Measurements from ENCODE around the gene HYAL3. TPM values are rescaled to one million over a fixed set of nuclear protein-coding genes. Genes with fewer than 3 reads are reported as not detected.

HYAL3 gene
- total and polyA plus RNA-seq, 2 experiments from 2014 or later, result 2.4 to 7.1 TPM

- no peak for TF ChIP-seq CREB1 (CRISPR knock-in tag; IDR thresholded peaks at IDR 0.05; ENCODE audit: low read depth)
- no peak for TF ChIP-seq NANOG (IDR thresholded peaks at IDR 0.05; ENCODE audit: borderline replicate concordance)
- no peak for TF ChIP-seq STAT1 (IDR thresholded peaks at IDR 0.05; ENCODE audit: unreplicated experiment)
- no peak for TF ChIP-seq REST (IDR thresholded peaks at IDR 0.05; ENCODE audit: unreplicated experiment)
- TF ChIP-seq POLR2AphosphoS5 (IDR thresholded peaks at IDR 0.05; ENCODE audit: low read depth), result no peak
- TF ChIP-seq EZH2phosphoT487 (IDR thresholded peaks at IDR 0.05; ENCODE audit: unreplicated experiment), result no peak
- TF ChIP-seq ZNF331 (CRISPR knock-in tag; IDR thresholded peaks at IDR 0.05; ENCODE audit: low read depth), result no peak
- no peak for TF ChIP-seq CTCF (conservative IDR thresholded peaks at IDR 0.05; ENCODE audit: low read depth in 2 of 2)
- TF ChIP-seq ETS1 (IDR thresholded peaks at IDR 0.05), result no peak
- TF ChIP-seq EZH2 (IDR thresholded peaks at IDR 0.05; ENCODE audit: low read depth, unreplicated experiment), result no peak
- no peak for TF ChIP-seq ZNF114 (CRISPR knock-in tag; IDR thresholded peaks at IDR 0.05)
- TF ChIP-seq JUNB (IDR thresholded peaks at IDR 0.05; ENCODE audit: unreplicated experiment), result no peak
- Histone ChIP-seq H3K4me2 (no peak overlapping the region), H3K9me2 (ENCODE audit: insufficient read depth) (no peaks in the 10 kb centered on the region), H3K79me2 (replicated peaks; ENCODE audit: insufficient read depth) (no peaks in the 10 kb centered on the region), H3K4me1 (ENCODE audit: insufficient read depth) (peaks cover 34% of the 10 kb centered on the region), H3K27me3 (ENCODE audit: insufficient read depth) (peaks cover 35% of the 10 kb centered on the region), H3K4me3 (no peak overlapping the region), H3K36me3 (ENCODE audit: insufficient read depth) (no peaks in the 10 kb centered on the region), H3K27ac (ENCODE audit: low read depth) (no peak overlapping the region), H2AFZ (no peak overlapping the region), H3F3A (replicated peaks; ENCODE audit: low read depth) (peaks cover 5% of the 10 kb centered on the region; the same call in 1 of the 2 replicates), H4K20me1 (replicated peaks; ENCODE audit: insufficient read depth) (no peaks in the 10 kb centered on the region)
- Mint-ChIP-seq H3K36me3 (ENCODE audit: low read depth) (no peaks in the 10 kb centered on the region), H3K4me3 (no peak overlapping the region; the same call in 2 of the 3 replicates), H3K9me3 (no peaks in the 10 kb centered on the region), H3K27me3 (ENCODE audit: insufficient read depth, low read depth, poor library complexity) (peaks cover 45% of the 10 kb centered on the region), H3K4me1 (peaks cover 58% of the 10 kb centered on the region), H3K27ac (no peak overlapping the region)
- no peak for ATAC-seq
- no peak for DNase-seq (ENCODE audit: low spot score)
These were observed 27.8 kb downstream of the HYAL3 start for GRCh38 chr3:50271314-50271936.

Measured in GM23338 (cell line).